ENCODE measurements around the gene ANKH.

GRCh38 chr5:14656898-14657297 lies 214.7 kb downstream of the ANKH start:
- TF ChIP-seq POU6F1 (CRISPR knock-in tag; IDR thresholded peaks at IDR 0.05; ENCODE audit: borderline replicate concordance, low read depth) (no peak), ZC3H10 (CRISPR knock-in tag; IDR thresholded peaks at IDR 0.05) (no peak), CSRNP3 (CRISPR knock-in tag; IDR thresholded peaks at IDR 0.05) (no peak), TCF4 (CRISPR knock-in tag; IDR thresholded peaks at IDR 0.05; ENCODE audit: borderline replicate concordance) (no peak), ARNTL (CRISPR knock-in tag; IDR thresholded peaks at IDR 0.05; ENCODE audit: borderline replicate concordance, low read depth) (no peak), TOX (CRISPR knock-in tag; IDR thresholded peaks at IDR 0.05; ENCODE audit: borderline replicate concordance) (no peak), ZNF565 (CRISPR knock-in tag; conservative IDR thresholded peaks at IDR 0.05; ENCODE audit: low read depth) (no peak), CREB5 (CRISPR knock-in tag; IDR thresholded peaks at IDR 0.05; ENCODE audit: low read depth) (no peak), PPARA (CRISPR knock-in tag; IDR thresholded peaks at IDR 0.05; ENCODE audit: borderline replicate concordance) (no peak), SNAI2 (CRISPR knock-in tag; IDR thresholded peaks at IDR 0.05) (no peak), GLIS3 (CRISPR knock-in tag; IDR thresholded peaks at IDR 0.05) (no peak), ZFP30 (CRISPR knock-in tag; IDR thresholded peaks at IDR 0.05) (no peak)

Data from SK-N-SH treated with all-trans-retinoic acid at 6 μM for 48 hours (cell line).